ENCODE data around the gene GIMAP4. TPM values are rescaled to one million over a fixed set of nuclear protein-coding genes. Genes with fewer than 3 reads are reported as not detected.
"Not testable (repeated sequence)": the region's sequence is repeated elsewhere in the genome, so short reads cannot be mapped to it uniquely, and the experiment has no call there.

Gene GIMAP4
- not detected in 2 replicates for total RNA-seq

- Histone ChIP-seq H3K27me3 (ENCODE audit: control insufficient read depth, insufficient read depth, low read length) (no peaks in the 10 kb centered on the region), H3K36me3 (ENCODE audit: control insufficient read depth, insufficient read depth, low read length) (no peaks in the 10 kb centered on the region), H3K4me3 (ENCODE audit: low read depth, low read length) (no peak within 1 kb of the TSS)
- FAIRE-seq: no peak
- DNase-seq (ENCODE audit: low read depth): no peak
- TF ChIP-seq CTCF (IDR thresholded peaks at IDR 0.05; ENCODE audit: insufficient read depth, low read length, severe bottlenecking): no peak
Measured at GRCh38 chr7:150567169-150567568, at the start of gene GIMAP4. TSS of gene GIMAP4 (plus strand) at chr7:150567390. CDS start at chr7:150569902, 2,512 bp downstream.

- no peaks in the 10 kb centered on the region for H3K36me3 ChIP-seq (ENCODE audit: control insufficient read depth, insufficient read depth, low read length)
- no peaks in the 10 kb centered on the region for H3K27me3 ChIP-seq (ENCODE audit: control insufficient read depth, insufficient read depth, low read length)
- no peak for TF ChIP-seq CTCF (IDR thresholded peaks at IDR 0.05; ENCODE audit: insufficient read depth, low read length, severe bottlenecking)
- no peak for DNase-seq (ENCODE audit: low read depth)
- no peak overlapping the region for H3K4me3 ChIP-seq (ENCODE audit: low read depth, low read length)
- no peak for FAIRE-seq
Measured at GRCh38 chr7:150519310-150519709, 47.9 kb upstream of the GIMAP4 start.

- TF ChIP-seq CTCF (IDR thresholded peaks at IDR 0.05; ENCODE audit: insufficient read depth, low read length, severe bottlenecking): no peak
- Histone ChIP-seq H3K36me3 (ENCODE audit: control insufficient read depth, insufficient read depth, low read length) (no peaks in the 10 kb centered on the region), H3K4me3 (ENCODE audit: low read depth, low read length) (no peak overlapping the region), H3K27me3 (ENCODE audit: control insufficient read depth, insufficient read depth, low read length) (no peaks in the 10 kb centered on the region)
- no peak for DNase-seq (ENCODE audit: low read depth)
- FAIRE-seq: no peak
Measured at GRCh38 chr7:150520145-150520544, 47.0 kb upstream of the GIMAP4 start.

GRCh38 chr7:150522931-150523330 is 44.3 kb upstream of the GIMAP4 start:
- H3K27me3 ChIP-seq (ENCODE audit: control insufficient read depth, insufficient read depth, low read length); FAIRE-seq; H3K36me3 ChIP-seq (ENCODE audit: control insufficient read depth, insufficient read depth, low read length); DNase-seq (ENCODE audit: low read depth); H3K4me3 ChIP-seq (ENCODE audit: low read depth, low read length): not testable (repeated sequence)

GRCh38 chr7:150524018-150524417 is 43.2 kb upstream of the GIMAP4 start:
- TF ChIP-seq CTCF (IDR thresholded peaks at IDR 0.05; ENCODE audit: insufficient read depth, low read length, severe bottlenecking): no peak
- H3K4me3 ChIP-seq (ENCODE audit: low read depth, low read length): no peak overlapping the region
- H3K27me3 ChIP-seq (ENCODE audit: control insufficient read depth, insufficient read depth, low read length): no peaks in the 10 kb centered on the region

GRCh38 chr7:150531704-150532103 is 35.5 kb upstream of the GIMAP4 start:
- Histone ChIP-seq H3K36me3 (ENCODE audit: control insufficient read depth, insufficient read depth, low read length) (no peaks in the 10 kb centered on the region), H3K4me3 (ENCODE audit: low read depth, low read length) (no peak overlapping the region), H3K27me3 (ENCODE audit: control insufficient read depth, insufficient read depth, low read length) (no peaks in the 10 kb centered on the region)
- DNase-seq (ENCODE audit: low read depth): no peak
- FAIRE-seq: no peak
- TF ChIP-seq CTCF (IDR thresholded peaks at IDR 0.05; ENCODE audit: insufficient read depth, low read length, severe bottlenecking): no peak

More at GRCh38 chr7:150524018-150524417, 43.2 kb upstream of the GIMAP4 start:
- DNase-seq (ENCODE audit: low read depth) (no peak), FAIRE-seq (no peak)
- no peaks in the 10 kb centered on the region for H3K36me3 ChIP-seq (ENCODE audit: control insufficient read depth, insufficient read depth, low read length)
